Body of pancreas (tissue), 4 donors: ENCODE results near the gene HDGFL3. TPM values are rescaled to one million over a fixed set of nuclear protein-coding genes. Genes with fewer than 3 reads are reported as not detected.
A peak's percentile ranks its signal among the peaks of the same experiment; 100 is the strongest.

Source experiments
- ATAC-seq: fragments of 150-250 bp; one replicate; pipeline ENCODE4 v1.9.1; 2016
- DNase-seq, 4 donors: peaks; one replicate each; pipeline ENCODE4 v3.0.0-alpha.2; 2019
- H3K27ac ChIP-seq, 4 donors: fragments of 200-600 bp; sonication (generic); 1 replicate in 3 of 4; 2 replicates in 1 of 4; pipeline versions ENCODE4 v1.5.1 to v1.6.1; 2016 to 2019; ENCODE audit warnings: mild to moderate bottlenecking in 1 of 4, mixed read lengths in 1 of 4, moderate library complexity in 1 of 4
- H3K27me3 ChIP-seq, 2 donors: fragments of 200-600 bp; sonication (generic); one replicate each; pipeline ENCODE4 v1.6.0; 2016; ENCODE audit warnings: mild to moderate bottlenecking in 1 of 2
- H3K36me3 ChIP-seq, 2 donors: fragments of 200-600 bp; sonication (generic); replicated peaks in 1 of 2; 2 replicates each; pipeline ENCODE4 v1.5.1; 2016; ENCODE audit warnings: low read depth in 2 of 2; ENCODE audit not compliant: insufficient read depth in 1 of 2
- H3K4me1 ChIP-seq: fragments of 200-600 bp; sonication (generic); one replicate; pipeline ENCODE4 v1.6.0; 2016
- H3K4me3 ChIP-seq, 2 donors: fragments of 200-600 bp; sonication (generic); 1 replicate in 1 of 2; 2 replicates in 1 of 2; pipeline ENCODE4 v1.5.1; 2016 to 2019
- H3K9me3 ChIP-seq, 3 donors: fragments of 200-600 bp; sonication (generic); 1 replicate in 2 of 3; 2 replicates in 1 of 3; pipeline ENCODE4 v1.5.1; 2016
- POLR2A ChIP-seq, 3 donors: fragments of 450-650 bp; IDR thresholded peaks; one replicate each; pipeline ENCODE4 v1.6.1; 2016; ENCODE audit warnings: antibody characterized with exemption in 3 of 3, mild to moderate bottlenecking in 2 of 3
- WGBS, 2 donors: methylation state at CpG; one replicate each; pipeline ENCODE4 v1.1.5; 2017; 5-methylcytosine and 5-hydroxymethylcytosine counted together
- intact Hi-C: fragments of 100-400 bp; cut with DNase I; formaldehyde crosslinking; loops from one replicate; pipeline ENCODE4 v1.15.1; 2023
- total RNA-seq, 2 donors: library from RNA; depleted of rRNA; stranded (reverse); fragments of >200 nt; gene quantifications; one replicate each; pipeline ENCODE4 v1.1.0, GENCODE V29; 2016
- TF ChIP-seq, protein P1 (sequence below), 7 experiments: fragments of 450-650 bp in 4 of 7; fragments of 200-600 bp in 3 of 7; sonication (generic) in 3 of 7; IDR thresholded peaks; one replicate each; pipeline ENCODE4 v1.5.1; 2016 to 2019; ENCODE audit warnings: antibody characterized with exemption in 7 of 7

Gene HDGFL3
- total RNA-seq, 2 donors from 2014 or later: 10.4 to 22.7 TPM

DNA sequence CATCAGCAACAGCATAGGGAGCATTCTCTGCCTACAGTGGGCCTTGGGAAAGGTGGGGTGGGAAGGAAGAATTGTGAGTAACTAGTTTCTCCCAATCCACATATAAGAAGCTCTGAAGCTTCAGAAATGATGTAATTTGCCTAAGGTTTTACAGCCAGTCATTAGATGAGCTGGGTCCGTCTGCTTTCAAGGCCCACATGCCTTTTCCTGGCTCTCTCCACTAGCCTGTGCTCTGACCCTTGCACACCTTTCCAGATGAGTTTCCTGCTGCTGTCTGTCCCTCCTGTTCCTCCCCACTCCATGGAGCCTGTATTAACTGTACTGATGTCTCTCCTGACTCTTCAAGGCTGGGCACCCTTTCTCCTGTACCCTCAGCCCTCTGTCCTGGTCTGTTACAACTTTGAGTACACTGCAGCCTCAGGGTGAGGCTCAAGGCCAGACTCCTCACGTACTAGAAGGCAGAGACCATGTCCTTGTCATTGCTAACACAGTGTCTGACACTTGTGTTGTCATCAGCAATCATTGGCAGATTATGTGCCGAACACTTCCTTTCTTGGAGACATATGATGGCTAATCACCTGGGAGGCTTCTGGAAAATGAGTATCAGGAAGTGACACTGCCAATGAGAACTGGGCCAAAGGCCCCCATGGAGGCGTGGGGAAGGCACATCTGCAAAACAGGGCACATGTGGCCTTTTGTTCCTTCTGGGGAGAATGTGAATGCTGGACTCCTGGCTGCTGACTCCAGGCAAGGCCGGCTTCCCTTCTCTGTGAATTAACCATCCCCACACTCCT, 93.5 kb downstream of the HDGFL3 start:
- Histone ChIP-seq H3K27ac (no peak overlapping the region), H3K9me3 (no peaks in the 10 kb centered on the region), H3K4me3 (no peak overlapping the region), H3K4me1 (no peaks in the 10 kb centered on the region), H3K27me3 (no peaks in the 10 kb centered on the region), H3K36me3 (no peaks in the 10 kb centered on the region)
- ATAC-seq: no peak
- TF ChIP-seq POLR2A (IDR thresholded peaks at IDR 0.05): no peak
- TF ChIP-seq, protein P1, sequence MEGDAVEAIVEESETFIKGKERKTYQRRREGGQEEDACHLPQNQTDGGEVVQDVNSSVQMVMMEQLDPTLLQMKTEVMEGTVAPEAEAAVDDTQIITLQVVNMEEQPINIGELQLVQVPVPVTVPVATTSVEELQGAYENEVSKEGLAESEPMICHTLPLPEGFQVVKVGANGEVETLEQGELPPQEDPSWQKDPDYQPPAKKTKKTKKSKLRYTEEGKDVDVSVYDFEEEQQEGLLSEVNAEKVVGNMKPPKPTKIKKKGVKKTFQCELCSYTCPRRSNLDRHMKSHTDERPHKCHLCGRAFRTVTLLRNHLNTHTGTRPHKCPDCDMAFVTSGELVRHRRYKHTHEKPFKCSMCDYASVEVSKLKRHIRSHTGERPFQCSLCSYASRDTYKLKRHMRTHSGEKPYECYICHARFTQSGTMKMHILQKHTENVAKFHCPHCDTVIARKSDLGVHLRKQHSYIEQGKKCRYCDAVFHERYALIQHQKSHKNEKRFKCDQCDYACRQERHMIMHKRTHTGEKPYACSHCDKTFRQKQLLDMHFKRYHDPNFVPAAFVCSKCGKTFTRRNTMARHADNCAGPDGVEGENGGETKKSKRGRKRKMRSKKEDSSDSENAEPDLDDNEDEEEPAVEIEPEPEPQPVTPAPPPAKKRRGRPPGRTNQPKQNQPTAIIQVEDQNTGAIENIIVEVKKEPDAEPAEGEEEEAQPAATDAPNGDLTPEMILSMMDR (IDR thresholded peaks at IDR 0.05): no peak
- intact Hi-C loops: no loop called here
- no peak for DNase-seq
- 76 to 80% methylated on average over 5 of the region's 5 CpGs for WGBS, 2 donors

DNA sequence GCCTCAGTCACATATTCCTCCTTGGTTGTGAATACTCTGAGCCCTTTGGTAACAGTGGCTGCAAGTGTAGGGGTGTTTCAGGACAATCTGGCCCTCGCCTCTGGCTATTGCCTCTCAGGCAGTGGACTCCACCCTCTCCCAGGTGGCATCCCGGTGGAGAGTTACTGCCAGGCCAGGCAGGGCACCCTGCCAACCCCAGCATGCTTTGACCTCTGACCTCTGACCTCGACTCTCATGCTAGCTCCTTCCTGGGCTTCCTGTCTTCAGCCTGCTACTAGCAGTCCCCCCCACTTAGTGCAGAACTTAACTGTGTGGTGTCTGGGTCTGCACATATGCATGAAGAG, 94.7 kb downstream of the HDGFL3 start:
- intact Hi-C loops: no loop called here
- ATAC-seq (peak; percentile 10), DNase-seq (no peak)
- Histone ChIP-seq H3K4me1 (peaks cover 3% of the 10 kb centered on the region), H3K9me3 (no peaks in the 10 kb centered on the region), H3K27me3 (peaks cover 0 to 8% of the 10 kb centered on the region in 2 donors), H3K36me3 (no peaks in the 10 kb centered on the region), H3K4me3 (no peak overlapping the region), H3K27ac (no peak overlapping the region)
- TF ChIP-seq, protein P1 (IDR thresholded peaks at IDR 0.05): no peak
- TF ChIP-seq POLR2A (IDR thresholded peaks at IDR 0.05): no peak
- 30 to 46% methylated on average over 3 of the region's 3 CpGs for WGBS, 2 donors

DNA sequence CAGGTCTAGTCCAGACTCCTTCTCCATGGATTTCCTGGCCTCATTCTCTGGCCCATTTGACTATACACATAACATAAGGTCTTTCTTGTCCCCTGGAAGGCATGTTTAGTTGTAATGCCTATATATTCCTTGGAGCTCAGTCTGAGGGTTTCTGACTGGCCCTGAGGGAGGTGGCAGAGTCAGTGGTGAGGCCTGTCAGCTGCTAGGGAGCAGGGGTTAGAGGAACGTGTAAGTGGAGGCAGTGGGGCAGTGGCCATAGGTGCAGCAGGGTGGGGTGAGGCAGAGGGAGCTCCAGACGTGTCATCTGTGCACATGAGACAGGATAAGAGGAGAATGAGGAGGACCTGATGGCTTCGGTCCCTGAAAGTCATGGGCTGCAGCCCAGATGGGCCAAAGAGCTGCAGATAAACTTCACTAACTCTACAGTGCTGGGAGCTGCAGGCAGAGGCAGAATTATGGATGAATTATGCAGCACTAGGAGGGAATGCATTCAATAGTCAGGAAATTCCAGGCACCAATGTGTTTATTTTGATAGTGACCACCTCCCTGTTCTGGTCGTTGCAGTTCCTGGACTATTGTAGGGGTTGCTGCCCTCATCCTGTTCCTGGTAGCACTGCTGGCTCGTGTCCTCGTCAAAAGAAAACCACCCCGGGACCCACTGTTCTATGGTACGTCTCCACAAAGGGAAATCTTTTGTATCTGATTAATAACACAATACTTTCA, 95.2 kb downstream of the HDGFL3 start:
- TF ChIP-seq POLR2A (IDR thresholded peaks at IDR 0.05): no peak
- TF ChIP-seq, protein P1 (IDR thresholded peaks at IDR 0.05): no peak
- Histone ChIP-seq H3K9me3 (no peaks in the 10 kb centered on the region), H3K27ac (no peak overlapping the region), H3K36me3 (no peaks in the 10 kb centered on the region), H3K27me3 (peaks cover 0 to 13% of the 10 kb centered on the region in 2 donors), H3K4me1 (peaks cover 8% of the 10 kb centered on the region), H3K4me3 (no peak overlapping the region)
- WGBS, 2 donors: 60 to 66% methylated on average over 8 of the region's 8 CpGs
- intact Hi-C loops: no loop called here
- DNase-seq (no peak), ATAC-seq (peak; percentile 30)

DNA sequence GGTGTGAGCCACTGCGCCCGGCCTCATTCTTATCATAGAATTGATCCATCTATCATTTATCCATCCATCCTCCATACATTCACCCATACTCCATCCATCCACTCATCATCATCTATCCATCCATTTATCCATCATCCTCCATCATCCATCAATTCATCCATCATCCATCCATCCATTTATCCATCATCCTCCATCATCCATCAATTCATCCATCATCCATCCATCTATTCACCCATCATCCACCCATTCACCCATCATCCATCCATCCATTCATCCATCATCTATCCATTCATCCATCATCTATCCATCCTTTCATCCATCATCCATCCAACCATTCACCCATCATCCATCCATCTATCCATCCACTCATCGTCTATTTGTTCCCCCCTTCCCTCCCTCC, 96.5 kb downstream of the HDGFL3 start:
- no peak overlapping the region for H3K4me3 ChIP-seq
- ATAC-seq (no peak), DNase-seq (no peak)
- H3K36me3 ChIP-seq: no peaks in the 10 kb centered on the region
- no peak overlapping the region for H3K27ac ChIP-seq
- H3K9me3 ChIP-seq: no peaks in the 10 kb centered on the region
- peaks cover 0 to 22% of the 10 kb centered on the region in 2 donors for H3K27me3 ChIP-seq
- H3K4me1 ChIP-seq: peaks cover 14% of the 10 kb centered on the region
- 84 to 88% methylated on average over 3 of the region's 3 CpGs for WGBS, 2 donors
- intact Hi-C loops: no loop called here
- TF ChIP-seq, protein P1 (IDR thresholded peaks at IDR 0.05): no peak
- TF ChIP-seq POLR2A (IDR thresholded peaks at IDR 0.05): no peak
